GM12878 (cell line): ENCODE results near the gene YAP1. TPM values are rescaled to one million over a fixed set of nuclear protein-coding genes. Genes with fewer than 3 reads are reported as not detected.

Source experiments
- ATAC-seq: fragments of 200-7000 bp; cut with Tn5 transposase; 3 replicates; pipeline ENCODE4 v1.9.1; 2020; ENCODE audit warnings: mild to moderate bottlenecking, moderate library complexity
- BruUV-seq: library from RNA; stranded (reverse); fragments of 400-500 nt; replicated peaks from 2 replicates; lab custom pipeline; 2021; lab: Mats Ljungman, UMichigan
- CTCF ChIA-PET: fragments of 300-600 bp; sonication (Branson Sonifier 250); formaldehyde crosslinking; extraction: SDS; loops from one replicate; lab custom pipeline; 2021; ENCODE audit warnings: inconsistent platforms; lab: Yijun Ruan, JAX
- POLR2A ChIA-PET: fragments of 350-600 bp; formaldehyde crosslinking; extraction: SDS; loops from one replicate; lab custom pipeline; 2021; ENCODE audit warnings: inconsistent platforms; lab: Charles Lee
- RAD21 ChIA-PET: fragments of 300-600 bp; sonication (Branson Sonifier 250); formaldehyde crosslinking; loops from one replicate; lab custom pipeline; 2023; ENCODE audit warnings: antibody characterized with exemption; ENCODE audit not compliant: unreplicated experiment; lab: Charles Lee
- SMC1A ChIA-PET: fragments of 300-600 bp; sonication (Branson Sonifier 250); formaldehyde crosslinking; loops from one replicate; lab custom pipeline; 2023; ENCODE audit not compliant: unreplicated experiment, uncharacterized antibody; lab: Charles Lee
- DNase-seq: peaks from one replicate; pipeline ENCODE4 v3.0.0-alpha.2; 2011; ENCODE audit warnings: low read depth, low spot score
- FAIRE-seq: peaks from 3 replicates; lab custom pipeline; 2011; peaks lifted over from hg19 to GRCh38; lab: Jason Lieb, UNC
- H2AFZ ChIP-seq: 2 replicates; pipeline ENCODE4 v1.6.0; 2011; ENCODE audit warnings: low read depth, low read length, control low read depth; ENCODE audit not compliant: control insufficient read depth
- H3K27ac ChIP-seq: 2 replicates; pipeline ENCODE4 v1.5.1; 2011; ENCODE audit warnings: control low read depth; ENCODE audit not compliant: control insufficient read depth, insufficient read depth
- H3K27me3 ChIP-seq, 2 experiments: replicated peaks in 1 of 2; 2 replicates each; pipeline versions ENCODE4 v1.6.0 to v1.6.1; 2011; ENCODE audit warnings: low read length in 1 of 2; ENCODE audit not compliant: control insufficient read depth in 2 of 2, insufficient read depth in 2 of 2
- H3K36me3 ChIP-seq, 2 experiments: 2 replicates each; pipeline ENCODE4 v1.5.1; 2011; ENCODE audit warnings: low read length in 1 of 2; ENCODE audit not compliant: control insufficient read depth in 2 of 2, insufficient read depth in 2 of 2
- H3K4me1 ChIP-seq: 2 replicates; pipeline ENCODE4 v1.6.1; 2011; ENCODE audit warnings: mild to moderate bottlenecking, low read length, moderate library complexity, mixed read lengths; ENCODE audit not compliant: control insufficient read depth, insufficient read depth
- H3K4me2 ChIP-seq: 2 replicates; pipeline ENCODE4 v1.6.0; 2011; ENCODE audit warnings: control low read depth; ENCODE audit not compliant: control insufficient read depth, insufficient read depth
- H3K4me3 ChIP-seq: fragments of 200-600 bp; sonication (generic); 2 replicates; pipeline ENCODE4 v1.5.1; 2016
- H3K79me2 ChIP-seq: 2 replicates; pipeline ENCODE4 v1.6.0; 2011; ENCODE audit warnings: low read length; ENCODE audit not compliant: control insufficient read depth, insufficient read depth
- H3K9ac ChIP-seq: 2 replicates; pipeline ENCODE4 v1.8.0; 2011; ENCODE audit warnings: low read length, control low read depth, mixed read lengths; ENCODE audit not compliant: control insufficient read depth, insufficient read depth
- H3K9me3 ChIP-seq: replicated peaks from 3 replicates; pipeline ENCODE4 v1.5.1; 2011; ENCODE audit warnings: mild to moderate bottlenecking, low read length; ENCODE audit not compliant: control insufficient read depth, insufficient read depth
- H4K20me1 ChIP-seq: 2 replicates; pipeline ENCODE4 v1.6.0; 2011; ENCODE audit not compliant: control insufficient read depth, insufficient read depth
- BACH1 ChIP-seq: fragments of 450-650 bp; IDR thresholded peaks from 2 replicates; pipeline ENCODE4 v1.6.1; 2017; ENCODE audit warnings: mild to moderate bottlenecking, borderline replicate concordance
- CREB1 ChIP-seq: IDR thresholded peaks from 2 replicates; pipeline ENCODE4 v1.6.1; 2012; ENCODE audit warnings: low read depth, mild to moderate bottlenecking, inconsistent platforms
- ESRRA ChIP-seq: IDR thresholded peaks from 2 replicates; pipeline ENCODE4 v1.6.1; 2012; ENCODE audit warnings: mild to moderate bottlenecking, low read length, improper control_type of control experiment
- GABPA ChIP-seq: IDR thresholded peaks from 2 replicates; pipeline ENCODE4 v1.6.1; 2014; ENCODE audit warnings: antibody characterized with exemption, low read depth, mild to moderate bottlenecking, inconsistent platforms
- HDAC6 ChIP-seq: fragments of 200-600 bp; sonication (generic); IDR thresholded peaks from one replicate; pipeline ENCODE4 v1.8.0; 2017; ENCODE audit warnings: antibody characterized with exemption; ENCODE audit not compliant: unreplicated experiment
- MEF2A ChIP-seq: IDR thresholded peaks from 2 replicates; pipeline ENCODE4 v1.6.1; 2011; ENCODE audit warnings: low read depth, mild to moderate bottlenecking, low read length, moderate library complexity; ENCODE audit not compliant: insufficient read depth
- MEF2B ChIP-seq: fragments of 450-650 bp; IDR thresholded peaks from 2 replicates; pipeline ENCODE4 v1.6.1; 2018; ENCODE audit warnings: mild to moderate bottlenecking, moderate library complexity; ENCODE audit not compliant: partially characterized antibody, poor library complexity, severe bottlenecking
- MTA2 ChIP-seq: fragments of 450-650 bp; IDR thresholded peaks from 2 replicates; pipeline ENCODE4 v1.6.1; 2016; ENCODE audit warnings: low read depth, mild to moderate bottlenecking, moderate library complexity
- MYC ChIP-seq: IDR thresholded peaks from 2 replicates; pipeline ENCODE4 v1.6.1; 2011; ENCODE audit warnings: mild to moderate bottlenecking, low read length, moderate library complexity, inconsistent platforms; ENCODE audit not compliant: insufficient read depth, insufficient replicate concordance, insufficient read length, severe bottlenecking
- RAD21 ChIP-seq: IDR thresholded peaks from 2 replicates; pipeline ENCODE4 v1.6.1; 2011; ENCODE audit warnings: mild to moderate bottlenecking, low read depth, low read length, moderate library complexity; ENCODE audit not compliant: insufficient read depth
- SMAD5 ChIP-seq: IDR thresholded peaks from 2 replicates; pipeline ENCODE4 v1.6.1; 2016; ENCODE audit warnings: antibody characterized with exemption, low read depth
- TAF1 ChIP-seq: IDR thresholded peaks from 2 replicates; pipeline ENCODE4 v1.6.1; 2011; ENCODE audit warnings: mild to moderate bottlenecking, low read depth, low read length, borderline replicate concordance
- WGBS: methylation state at CpG from one replicate; pipeline ENCODE4 v1.1.6; 2016; ENCODE audit warnings: low lambda C conversion rate; ENCODE audit not compliant: insufficient replicate concordance, insufficient coverage; ENCODE audit errors: missing lambda C conversion rate; 5-methylcytosine and 5-hydroxymethylcytosine counted together
- in situ Hi-C: fragments of 300-500 bp; cut with MboI; formaldehyde crosslinking; loops from 9 replicates; pipeline ENCODE4 v1.14.3; 2018; ENCODE audit warnings: mixed read lengths
- intact Hi-C: fragments of 100-400 bp; cut with micrococcal nuclease; formaldehyde crosslinking; loops from one replicate; pipeline ENCODE4 v1.14.2; 2022; ENCODE audit not compliant: unreplicated experiment
- polyA plus RNA-seq, 11 experiments: library from polyadenylated mRNA; depleted of rRNA in 4 of 11; unstranded in 6 of 11; stranded (reverse) in 5 of 11; fragments of >200 nt; fragmentation: Nextera tagmentation in 4 of 11; fragmentation: Illumina TruSeq in 1 of 11; extraction: Ambion mirVana in 4 of 11; extraction: Trizol in 1 of 11; gene quantifications; 1 replicate in 1 of 11; 2 replicates in 10 of 11; pipeline versions ENCODE4 v1.2.1 to v1.2.3, GENCODE V29; 2011 to 2016; ENCODE audit warnings: inconsistent platforms in 2 of 11, missing spikeins in 2 of 11, low read depth in 1 of 11
- total RNA-seq, 4 experiments: library from RNA; depleted of rRNA in 3 of 4; stranded (reverse); fragments of >200 nt in 3 of 4; fragmentation: Illumina TruSeq in 1 of 4; extraction: Trizol in 1 of 4; gene quantifications; 2 replicates each; pipeline versions ENCODE4 v1.2.1 to v1.2.3, GENCODE V29; 2013 to 2021
- TF ChIP-seq, protein P1 (sequence below): IDR thresholded peaks from 2 replicates; pipeline ENCODE4 v1.6.1; 2011; ENCODE audit warnings: low read depth, low read length, improper control_type of control experiment, borderline replicate concordance
- TF ChIP-seq, protein P2 (sequence below): fragments of 450-650 bp; IDR thresholded peaks from 2 replicates; pipeline ENCODE4 v1.6.1; 2016; ENCODE audit warnings: mild to moderate bottlenecking, moderate library complexity, borderline replicate concordance

The YAP1 gene
- total and polyA plus RNA-seq, 10 of the 15 experiments (the other 5 are each of a cell fraction or from before 2014, with no cell fraction given) = 0.03 to 0.33 (median 0.10) TPM; not detected in 6

DNA sequence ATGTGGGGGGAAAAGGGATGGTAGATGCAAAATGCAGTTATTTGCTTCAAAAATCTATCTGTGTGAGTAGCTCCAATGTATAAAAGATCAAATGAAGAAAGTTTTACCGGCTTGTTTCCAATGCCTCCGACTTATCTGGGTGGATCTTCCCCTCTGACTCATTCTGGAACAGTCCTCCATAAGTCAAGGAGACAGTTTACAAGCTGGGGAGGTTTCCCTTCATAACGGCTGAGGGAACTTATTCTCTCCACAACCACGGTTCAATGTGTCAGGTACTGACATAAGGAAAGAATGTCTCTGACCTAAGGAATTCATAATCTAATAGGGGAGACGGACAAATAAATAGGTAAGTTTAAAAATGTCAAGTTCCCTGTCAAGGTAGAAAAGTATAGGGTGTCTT is 157.4 kb downstream of the YAP1 start:
- intact Hi-C loops = no loop called here
- no peak for ATAC-seq
- FAIRE-seq = no peak
- Histone ChIP-seq H3K27ac (no peak overlapping the region), H3K9ac (no peak overlapping the region), H4K20me1 (no peaks in the 10 kb centered on the region), H3K79me2 (no peaks in the 10 kb centered on the region), H3K9me3 (no peaks in the 10 kb centered on the region), H3K36me3 (no peaks in the 10 kb centered on the region), H3K27me3 (peaks cover 0 to 8% of the 10 kb centered on the region in 2 experiments; a peak in 2 of 4 replicates), H2AFZ (no peak overlapping the region), H3K4me2 (no peak overlapping the region), H3K4me3 (no peak overlapping the region), H3K4me1 (no peaks in the 10 kb centered on the region; the same call in 1 of the 2 replicates)
- ChIA-PET CTCF (interaction anchor here (0.9 to 2.6 kb wide), 8 partner anchors 12 to 407 kb away, joined by 3 to 19 read pairs (median 4); no protein-coding TSS in a partner anchor), SMC1A (interaction anchor here (1.9 to 2.6 kb wide), 2 partner anchors 12 to 13 kb away, joined by 6 to 17 read pairs; no protein-coding TSS in a partner anchor), RAD21 (interaction anchor here (1.1 kb wide), 1 partner anchor 399 kb away, joined by 5 read pairs; no protein-coding TSS in a partner anchor), POLR2A (no interaction called here)
- TF ChIP-seq MEF2A (no peak), GABPA (no peak), CREB1 (no peak), HDAC6 (no peak), BACH1 (no peak), MEF2B (no peak), ESRRA (no peak), SMAD5 (no peak), RAD21 (no peak), MYC (no peak), TAF1 (no peak), MTA2 (no peak)
- TF ChIP-seq, protein P1, sequence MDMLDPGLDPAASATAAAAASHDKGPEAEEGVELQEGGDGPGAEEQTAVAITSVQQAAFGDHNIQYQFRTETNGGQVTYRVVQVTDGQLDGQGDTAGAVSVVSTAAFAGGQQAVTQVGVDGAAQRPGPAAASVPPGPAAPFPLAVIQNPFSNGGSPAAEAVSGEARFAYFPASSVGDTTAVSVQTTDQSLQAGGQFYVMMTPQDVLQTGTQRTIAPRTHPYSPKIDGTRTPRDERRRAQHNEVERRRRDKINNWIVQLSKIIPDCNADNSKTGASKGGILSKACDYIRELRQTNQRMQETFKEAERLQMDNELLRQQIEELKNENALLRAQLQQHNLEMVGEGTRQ = no peak
- TF ChIP-seq, protein P2, sequence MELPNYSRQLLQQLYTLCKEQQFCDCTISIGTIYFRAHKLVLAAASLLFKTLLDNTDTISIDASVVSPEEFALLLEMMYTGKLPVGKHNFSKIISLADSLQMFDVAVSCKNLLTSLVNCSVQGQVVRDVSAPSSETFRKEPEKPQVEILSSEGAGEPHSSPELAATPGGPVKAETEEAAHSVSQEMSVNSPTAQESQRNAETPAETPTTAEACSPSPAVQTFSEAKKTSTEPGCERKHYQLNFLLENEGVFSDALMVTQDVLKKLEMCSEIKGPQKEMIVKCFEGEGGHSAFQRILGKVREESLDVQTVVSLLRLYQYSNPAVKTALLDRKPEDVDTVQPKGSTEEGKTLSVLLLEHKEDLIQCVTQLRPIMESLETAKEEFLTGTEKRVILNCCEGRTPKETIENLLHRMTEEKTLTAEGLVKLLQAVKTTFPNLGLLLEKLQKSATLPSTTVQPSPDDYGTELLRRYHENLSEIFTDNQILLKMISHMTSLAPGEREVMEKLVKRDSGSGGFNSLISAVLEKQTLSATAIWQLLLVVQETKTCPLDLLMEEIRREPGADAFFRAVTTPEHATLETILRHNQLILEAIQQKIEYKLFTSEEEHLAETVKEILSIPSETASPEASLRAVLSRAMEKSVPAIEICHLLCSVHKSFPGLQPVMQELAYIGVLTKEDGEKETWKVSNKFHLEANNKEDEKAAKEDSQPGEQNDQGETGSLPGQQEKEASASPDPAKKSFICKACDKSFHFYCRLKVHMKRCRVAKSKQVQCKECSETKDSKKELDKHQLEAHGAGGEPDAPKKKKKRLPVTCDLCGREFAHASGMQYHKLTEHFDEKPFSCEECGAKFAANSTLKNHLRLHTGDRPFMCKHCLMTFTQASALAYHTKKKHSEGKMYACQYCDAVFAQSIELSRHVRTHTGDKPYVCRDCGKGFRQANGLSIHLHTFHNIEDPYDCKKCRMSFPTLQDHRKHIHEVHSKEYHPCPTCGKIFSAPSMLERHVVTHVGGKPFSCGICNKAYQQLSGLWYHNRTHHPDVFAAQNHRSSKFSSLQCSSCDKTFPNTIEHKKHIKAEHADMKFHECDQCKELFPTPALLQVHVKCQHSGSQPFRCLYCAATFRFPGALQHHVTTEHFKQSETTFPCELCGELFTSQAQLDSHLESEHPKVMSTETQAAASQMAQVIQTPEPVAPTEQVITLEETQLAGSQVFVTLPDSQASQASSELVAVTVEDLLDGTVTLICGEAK = no peak
- no TSS peak for BruUV-seq
- DNase-seq = no peak
- WGBS = 44% methylated on average over 5 of the region's 5 CpGs
- in situ Hi-C loops = no loop called here
